ENCODE data around the gene ADGRL4.
"Not testable (repeated sequence)": the region's sequence is repeated elsewhere in the genome, so short reads cannot be mapped to it uniquely, and the experiment has no call there.

The ADGRL4 gene

DNA sequence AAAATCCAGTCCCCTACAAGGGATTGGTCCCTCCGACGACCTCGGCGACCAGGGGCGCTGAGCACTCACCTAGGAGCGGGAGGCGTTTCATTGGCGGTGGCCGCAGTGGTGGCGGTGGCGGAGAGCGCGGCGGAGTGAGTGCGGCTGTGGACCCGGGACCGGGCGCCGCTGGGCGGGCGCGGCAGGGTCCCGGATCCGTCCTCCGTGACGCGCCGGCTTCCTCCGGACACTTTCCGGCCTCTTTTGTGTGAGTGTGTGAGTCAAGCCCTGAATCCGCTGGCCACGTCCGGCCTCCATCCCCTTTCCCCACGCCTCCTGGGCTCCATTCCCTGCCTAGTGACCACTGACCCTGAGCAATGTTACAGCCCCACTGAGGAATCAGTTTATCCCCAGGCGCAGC, at the start of gene ADGRL4:
Gene ADGRL4, minus strand, starts transcription at position 167 of the 400 bp plus-strand sequence. Its CDS starts 76 bp downstream, at position 91.
- no peak for DNase-seq

GRCh38 chr1:79055856-79056255, 49.3 kb upstream of the ADGRL4 start:
- DNase-seq: no peak

- DNase-seq: no peak
Measured at GRCh38 chr1:79052829-79053449, 46.4 kb upstream of the ADGRL4 start.

GRCh38 chr1:79044974-79045650, 38.6 kb upstream of the ADGRL4 start:
- DNase-seq: no peak

- DNase-seq: no peak
Measured at GRCh38 chr1:79043506-79043905, 37.0 kb upstream of the ADGRL4 start.

GRCh38 chr1:79042539-79042938, 36.0 kb upstream of the ADGRL4 start:
- no peak for DNase-seq

DNA sequence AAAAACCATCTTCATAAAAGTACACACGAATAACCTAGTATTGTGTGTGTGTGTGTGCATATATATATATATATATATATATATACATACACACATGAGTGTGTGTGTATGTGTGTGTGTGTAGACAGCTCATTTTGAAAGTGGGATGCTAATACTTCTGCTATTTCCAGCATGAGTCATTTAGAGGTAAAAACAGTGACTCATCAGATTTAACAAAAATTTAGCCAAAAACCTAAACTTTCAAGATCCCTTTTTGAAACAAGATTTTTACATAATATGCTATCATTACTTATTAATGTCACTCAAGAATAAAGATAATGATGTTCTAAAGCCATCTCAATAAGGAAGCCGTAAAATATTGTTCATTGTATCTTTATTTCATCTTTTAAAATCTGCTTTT, 35.6 kb upstream of the ADGRL4 start:
- DNase-seq: no peak

DNA sequence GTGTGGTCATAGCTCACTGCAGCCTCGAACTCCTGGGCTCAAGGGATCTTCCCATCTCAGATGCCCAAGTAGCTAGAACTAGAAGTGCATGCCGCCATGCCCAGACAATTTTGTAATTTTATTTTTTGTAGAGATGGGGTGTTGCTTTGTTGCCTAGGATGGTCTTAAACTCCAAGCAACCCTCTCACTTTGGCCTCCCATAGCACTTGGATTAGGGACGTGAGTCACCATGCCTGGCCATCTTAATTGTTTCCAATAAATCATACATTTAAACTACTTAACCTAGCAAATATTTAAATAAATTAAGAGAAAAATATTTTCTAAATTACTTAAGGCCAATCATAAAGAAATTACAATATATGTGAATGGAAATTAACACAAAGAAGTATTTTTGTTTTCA, 35.1 kb upstream of the ADGRL4 start:
- no peak for DNase-seq

- DNase-seq: no peak
Measured at GRCh38 chr1:79040424-79041082, 34.0 kb upstream of the ADGRL4 start.

DNA sequence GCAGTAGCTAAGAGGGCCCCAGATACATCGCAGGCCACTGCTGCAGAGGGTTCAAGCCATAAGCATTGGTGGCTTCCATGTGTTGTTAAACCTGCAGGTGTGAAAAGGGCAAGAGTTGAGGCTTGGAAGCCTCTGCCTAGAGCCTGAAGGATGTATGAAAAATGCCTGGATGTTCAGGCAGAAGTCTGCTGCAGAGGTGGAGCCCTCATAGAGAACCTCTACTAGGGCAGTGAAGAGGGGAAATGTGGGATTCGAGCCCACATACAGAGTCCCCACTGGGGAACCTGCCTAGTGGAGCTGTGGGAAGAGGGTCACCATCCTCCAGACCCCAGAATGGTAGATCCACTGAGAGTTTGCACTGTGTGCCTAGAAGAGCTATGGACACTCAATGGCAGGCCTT, 30.6 kb upstream of the ADGRL4 start:
- DNase-seq: no peak

DNA sequence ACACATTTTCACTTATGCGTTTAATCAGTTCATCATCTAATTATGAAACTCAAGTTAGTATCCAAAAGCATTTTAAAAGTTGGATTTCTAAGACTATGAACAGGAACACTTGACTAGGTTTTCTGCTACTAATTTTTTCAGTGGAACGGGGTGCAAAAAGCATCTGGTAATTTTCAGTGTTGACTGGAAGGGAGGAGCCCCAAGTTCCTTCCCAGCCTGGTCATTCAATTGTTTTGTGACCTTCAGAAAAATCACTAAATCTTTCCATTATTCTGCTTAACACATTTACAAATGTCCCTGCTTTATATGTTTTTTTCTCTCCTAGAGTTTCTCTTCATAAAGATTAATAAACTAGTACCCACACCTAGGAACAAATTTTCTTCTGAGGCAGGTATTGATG, 6.0 kb upstream of the ADGRL4 start:
- DNase-seq: no peak

GRCh38 chr1:79010589-79010988, 4.1 kb upstream of the ADGRL4 start:
- DNase-seq: no peak

DNA sequence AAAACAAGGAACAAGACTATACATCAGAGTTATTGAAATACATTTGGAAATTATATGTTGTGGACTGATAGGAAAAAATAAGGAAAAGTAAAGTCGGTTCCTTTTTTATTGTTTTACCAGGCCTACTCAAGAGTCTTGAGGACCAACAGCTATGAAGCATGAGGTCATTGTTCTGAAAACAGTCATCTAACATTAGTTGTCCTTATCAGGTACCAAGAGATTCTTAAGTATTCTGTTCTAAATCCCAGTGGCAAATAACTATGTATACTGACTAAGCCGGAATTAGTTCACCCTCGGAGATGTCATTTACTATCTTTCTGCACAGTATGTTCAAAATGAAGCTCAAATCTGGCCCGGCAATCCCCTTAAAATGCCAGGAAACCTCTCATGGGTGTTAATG, 585 bp downstream of the ADGRL4 start:
- DNase-seq: no peak

DNA sequence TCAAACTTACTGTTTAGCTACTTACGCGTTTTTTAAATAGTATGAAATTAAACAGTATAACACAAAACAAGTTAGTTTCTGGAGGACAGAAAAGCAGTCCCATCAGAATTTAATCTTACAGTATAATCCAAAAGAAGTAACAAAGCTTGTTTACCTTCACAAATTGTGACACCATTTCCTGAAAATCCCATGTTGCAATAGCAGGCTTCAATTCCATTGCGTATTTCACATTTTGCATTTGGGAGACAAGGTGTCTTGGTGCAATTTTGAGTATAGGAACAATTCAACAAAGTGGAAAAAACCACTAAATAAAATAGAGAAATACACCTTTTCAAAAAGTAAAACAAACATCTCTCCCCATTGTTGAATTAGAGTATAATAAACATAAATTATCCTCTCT, 1.6 kb downstream of the ADGRL4 start:
- no peak for DNase-seq

DNA sequence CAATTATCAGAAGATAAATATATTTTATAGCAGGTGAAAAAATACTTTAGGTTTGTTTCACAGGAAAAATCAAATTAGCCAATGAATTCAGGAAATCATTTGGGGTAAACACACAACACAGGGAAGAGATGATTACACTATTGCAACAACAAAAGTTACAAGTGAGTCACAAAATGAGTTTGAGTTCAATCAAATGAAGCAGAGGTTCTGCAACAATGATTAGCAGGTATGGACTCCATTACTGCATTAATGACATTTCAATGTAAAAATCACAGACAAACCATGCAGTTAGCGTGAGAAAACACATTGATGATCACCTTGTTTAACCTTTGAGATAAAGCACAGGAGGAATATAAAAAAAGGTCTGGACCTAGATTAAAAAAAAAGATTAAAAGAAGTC, 9.7 kb downstream of the ADGRL4 start:
- DNase-seq: no peak

DNA sequence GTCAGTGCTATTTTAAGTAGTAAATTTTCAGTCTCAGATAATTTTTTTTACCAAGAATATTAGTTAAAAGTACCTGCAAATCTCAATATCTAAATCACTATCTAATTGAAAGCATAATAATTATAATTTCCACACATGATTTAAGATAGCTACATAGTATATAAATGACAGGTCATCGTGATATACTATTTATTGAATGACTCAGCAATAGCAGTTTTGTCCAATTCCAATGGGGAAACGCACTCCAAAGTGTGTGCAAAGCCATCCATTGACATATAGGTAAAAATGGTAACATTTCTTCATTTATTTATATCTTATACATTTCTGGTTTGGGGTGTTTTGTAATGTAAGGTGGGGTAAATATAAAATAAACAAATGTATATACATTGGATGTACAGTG, 19.5 kb downstream of the ADGRL4 start:
- DNase-seq: no peak

GRCh38 chr1:78980511-78980910, 26.0 kb downstream of the ADGRL4 start:
- no peak for DNase-seq

DNA sequence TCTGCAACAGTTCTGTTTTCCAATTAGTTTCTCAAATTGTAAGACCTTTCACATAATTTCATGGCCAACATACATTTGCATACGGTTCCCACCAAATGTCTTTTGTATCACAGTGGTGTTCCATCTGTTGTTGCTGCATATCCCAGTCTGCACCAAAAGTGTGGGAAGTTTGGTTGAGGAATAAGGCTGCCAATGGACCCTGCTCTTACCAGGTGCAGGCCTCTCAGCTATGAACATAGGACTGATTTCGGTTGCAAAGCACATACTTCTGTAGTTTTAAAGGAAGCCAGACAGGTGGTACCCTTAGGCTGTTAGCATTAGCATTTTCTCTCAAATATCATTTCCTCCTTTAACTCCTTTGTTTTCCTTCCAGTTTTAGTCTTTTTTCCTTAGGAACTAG, 33.8 kb downstream of the ADGRL4 start:
- no peak for DNase-seq

- DNase-seq: not testable (repeated sequence)
Measured at GRCh38 chr1:78967091-78967490, 39.4 kb downstream of the ADGRL4 start.

DNA sequence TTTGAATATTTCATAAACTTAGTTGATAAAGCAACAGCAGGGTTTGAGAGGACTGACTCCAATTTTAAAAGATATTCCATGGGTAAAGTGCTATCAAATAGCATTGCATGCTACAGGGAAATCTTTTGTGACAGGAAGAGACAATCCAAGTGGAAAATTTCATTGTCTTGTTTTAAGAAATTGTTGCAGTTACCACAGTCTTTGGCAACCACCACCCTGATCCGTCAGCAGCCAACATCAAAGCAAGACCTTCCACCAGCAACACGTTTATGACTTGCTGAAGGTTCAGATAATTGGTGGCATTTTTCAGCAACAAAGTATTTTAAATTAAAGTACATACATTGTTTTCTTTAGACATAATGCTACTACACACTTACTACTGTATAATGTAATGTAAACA, 47.8 kb downstream of the ADGRL4 start:
- no peak for DNase-seq

GRCh38 chr1:78950826-78951225, 55.7 kb downstream of the ADGRL4 start:
- no peak for DNase-seq

- no peak for DNase-seq
Measured at GRCh38 chr1:78949227-78949626, 57.3 kb downstream of the ADGRL4 start.

DNA sequence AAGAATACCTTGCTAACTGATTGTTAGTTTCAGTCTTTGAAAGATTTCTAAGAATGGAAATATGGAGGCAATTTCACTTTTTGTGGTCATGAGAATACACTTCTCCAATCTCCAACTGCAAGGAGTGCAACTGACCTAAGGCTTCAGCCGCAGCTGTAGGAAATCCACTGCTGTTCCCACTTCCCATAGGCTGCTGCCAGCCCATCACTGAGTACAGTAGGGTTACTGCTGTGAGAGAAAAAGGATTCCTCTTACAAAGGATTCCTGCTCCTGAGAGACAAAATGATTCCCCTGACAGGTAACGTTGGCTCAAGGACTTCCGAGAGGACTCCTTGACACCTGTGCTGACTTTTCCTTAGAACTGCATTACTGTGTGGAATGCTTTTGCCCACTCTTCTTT, 87.4 kb downstream of the ADGRL4 start:
- DNase-seq: no peak

DNA sequence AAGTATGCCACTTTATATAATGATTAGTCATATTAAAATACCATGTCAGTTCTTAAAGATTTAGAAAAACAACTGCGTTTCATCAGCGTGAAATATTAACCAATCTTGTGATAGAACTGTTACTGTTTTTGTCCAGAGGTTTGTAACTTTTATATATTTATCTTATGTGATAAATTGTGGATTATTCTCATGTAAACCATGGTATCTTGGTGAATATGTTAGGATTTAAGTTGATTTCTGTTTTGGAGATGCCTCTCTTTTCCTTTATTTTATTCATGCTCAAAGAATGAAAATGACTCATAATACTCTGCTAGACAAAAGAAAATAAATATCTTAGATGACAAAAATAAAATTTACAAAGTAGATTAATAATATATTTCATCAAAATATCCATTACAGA, 88.4 kb downstream of the ADGRL4 start:
- no peak for DNase-seq

- no peak for DNase-seq
Measured at GRCh38 chr1:78916986-78917385, 89.5 kb downstream of the ADGRL4 start.
